OCI-LY1 (cell line): ENCODE data around the gene CPEB4.

Experiments
- CTCF ChIP-seq: fragments of 200-600 bp; sonication (generic), shearing (Covaris generic); IDR thresholded peaks from 2 replicates; pipeline ENCODE4 v1.5.1; 2017; ENCODE audit warnings: mild to moderate bottlenecking, antibody characterized with exemption, low read length, moderate library complexity, mixed read lengths
- EZH2 ChIP-seq: fragments of 200-600 bp; sonication (generic), shearing (Covaris generic); IDR thresholded peaks from 2 replicates; pipeline ENCODE4 v1.8.0; 2017; ENCODE audit warnings: borderline replicate concordance, mixed run types, mild to moderate bottlenecking, antibody characterized with exemption, low read length, moderate library complexity, mixed read lengths

GRCh38 chr5:173964506-173964905 lies 76.4 kb downstream of the CPEB4 start:
- TF ChIP-seq CTCF, result no peak
- no peak for TF ChIP-seq EZH2
